HepG2 (cell line): ENCODE measurements around the gene KLHL30. TPM values are rescaled to one million over a fixed set of nuclear protein-coding genes. Genes with fewer than 3 reads are reported as not detected.

Source experiments
- BCL6 ChIP-seq: IDR thresholded peaks from 2 replicates; pipeline ENCODE4 v1.6.1; 2016; ENCODE audit warnings: missing genetic modification reagents, missing compliant biosample characterization
- CHCHD3 ChIP-seq: sonication (generic); formaldehyde crosslinking; IDR thresholded peaks from 2 replicates; pipeline ENCODE4 v1.8.0; 2022; ENCODE audit warnings: mild to moderate bottlenecking, missing genetic modification reagents, moderate library complexity
- MXD4 ChIP-seq: IDR thresholded peaks from 2 replicates; pipeline ENCODE4 v1.6.1; 2016; ENCODE audit warnings: mild to moderate bottlenecking, missing biosample characterization, missing genetic modification reagents
- NFKB2 ChIP-seq: sonication (generic); formaldehyde crosslinking; IDR thresholded peaks from 2 replicates; pipeline ENCODE4 v1.4.0; 2020; ENCODE audit warnings: missing genetic modification reagents, borderline replicate concordance
- PLRG1 ChIP-seq: fragments of 450-650 bp; conservative IDR thresholded peaks from 2 replicates; pipeline ENCODE4 v1.6.1; 2016
- SP4 ChIP-seq: sonication (generic); formaldehyde crosslinking; IDR thresholded peaks from 2 replicates; pipeline ENCODE4 v1.8.1; 2023; ENCODE audit warnings: mild to moderate bottlenecking, missing genetic modification reagents
- SPEN ChIP-seq: sonication (generic); formaldehyde crosslinking; IDR thresholded peaks from 2 replicates; pipeline ENCODE4 v1.5.1; 2020; ENCODE audit warnings: low read depth, mild to moderate bottlenecking, missing genetic modification reagents
- ZEB1 ChIP-seq: IDR thresholded peaks from 2 replicates; pipeline ENCODE4 v1.6.1; 2012; ENCODE audit warnings: mild to moderate bottlenecking, low read depth, inconsistent platforms; ENCODE audit not compliant: insufficient replicate concordance
- ZFP90 ChIP-seq: sonication (generic); formaldehyde crosslinking; IDR thresholded peaks from 2 replicates; pipeline ENCODE4 v1.8.0; 2022; ENCODE audit warnings: missing genetic modification reagents, mild to moderate bottlenecking, inconsistent platforms, borderline replicate concordance
- ZNF101 ChIP-seq: sonication (generic); formaldehyde crosslinking; IDR thresholded peaks from 2 replicates; pipeline ENCODE4 v1.4.0; 2020; ENCODE audit warnings: mild to moderate bottlenecking, low read depth, missing genetic modification reagents, borderline replicate concordance
- ZNF264 ChIP-seq: sonication (generic); formaldehyde crosslinking; IDR thresholded peaks from 2 replicates; pipeline ENCODE4 v1.4.0; 2020; ENCODE audit warnings: missing genetic modification reagents
- ZNF549 ChIP-seq: sonication (generic); formaldehyde crosslinking; IDR thresholded peaks from 2 replicates; pipeline ENCODE4 v1.5.0; 2020; ENCODE audit warnings: missing genetic modification reagents
- ZNF615 ChIP-seq: sonication (generic); formaldehyde crosslinking; IDR thresholded peaks from 2 replicates; pipeline ENCODE4 v1.5.0; 2020; ENCODE audit warnings: mild to moderate bottlenecking, missing genetic modification reagents, borderline replicate concordance
- ZNF703 ChIP-seq: sonication (generic); formaldehyde crosslinking; IDR thresholded peaks from 2 replicates; pipeline ENCODE4 v1.5.1; 2020; ENCODE audit warnings: missing genetic modification reagents, mild to moderate bottlenecking, moderate library complexity, borderline replicate concordance
- ZNF724P ChIP-seq: sonication (generic); formaldehyde crosslinking; IDR thresholded peaks from 2 replicates; pipeline ENCODE4 v1.8.0; 2022; ENCODE audit warnings: missing genetic modification reagents, borderline replicate concordance
- polyA plus RNA-seq, 8 experiments: library from polyadenylated mRNA; depleted of rRNA in 3 of 8; stranded (reverse) in 7 of 8; unstranded in 1 of 8; fragments of >200 nt; fragmentation: Illumina TruSeq in 4 of 8; extraction: Trizol in 4 of 8; gene quantifications; 2 replicates each; pipeline versions ENCODE4 v1.2.1 to v1.2.3, GENCODE V29; 2011 to 2016; ENCODE audit warnings: low read depth in 4 of 8, missing spikeins in 1 of 8, mixed read lengths in 1 of 8; ENCODE audit not compliant: insufficient read depth in 1 of 8
- total RNA-seq, 5 experiments: library from RNA; depleted of rRNA; stranded (reverse); fragments of >200 nt; fragmentation: Illumina TruSeq; extraction: Trizol; gene quantifications; 2 replicates each; pipeline ENCODE4 v1.2.3, GENCODE V29; 2016; ENCODE audit warnings: low read depth in 1 of 5
- TF ChIP-seq, protein P1 (sequence below): sonication (generic); formaldehyde crosslinking; IDR thresholded peaks from 2 replicates; pipeline ENCODE4 v1.4.0; 2020; ENCODE audit warnings: missing genetic modification reagents
- TF ChIP-seq, protein P2 (sequence below): sonication (generic); formaldehyde crosslinking; IDR thresholded peaks from 2 replicates; pipeline ENCODE4 v1.4.0; 2020; ENCODE audit warnings: missing genetic modification reagents
- TF ChIP-seq, protein P3 (sequence below): sonication (generic); formaldehyde crosslinking; IDR thresholded peaks from 2 replicates; pipeline ENCODE4 v1.4.0; 2020; ENCODE audit warnings: missing genetic modification reagents; ENCODE audit errors: not compliant biosample characterization
- TF ChIP-seq, protein P4 (sequence below), 2 experiments: sonication (generic) in 1 of 2; formaldehyde crosslinking in 1 of 2; IDR thresholded peaks; 2 replicates each; pipeline versions ENCODE4 v1.6.1 to v1.9.0; 2014 to 2022; ENCODE audit warnings: antibody characterized with exemption in 1 of 2, borderline replicate concordance in 1 of 2, inconsistent platforms in 1 of 2, low read depth in 1 of 2, missing genetic modification reagents in 1 of 2

Gene KLHL30
- total and polyA plus RNA-seq, 2 of the 13 experiments (the other 11 are each of a cell fraction or from before 2014, with no cell fraction given) = 0.05 TPM; not detected in 1

DNA sequence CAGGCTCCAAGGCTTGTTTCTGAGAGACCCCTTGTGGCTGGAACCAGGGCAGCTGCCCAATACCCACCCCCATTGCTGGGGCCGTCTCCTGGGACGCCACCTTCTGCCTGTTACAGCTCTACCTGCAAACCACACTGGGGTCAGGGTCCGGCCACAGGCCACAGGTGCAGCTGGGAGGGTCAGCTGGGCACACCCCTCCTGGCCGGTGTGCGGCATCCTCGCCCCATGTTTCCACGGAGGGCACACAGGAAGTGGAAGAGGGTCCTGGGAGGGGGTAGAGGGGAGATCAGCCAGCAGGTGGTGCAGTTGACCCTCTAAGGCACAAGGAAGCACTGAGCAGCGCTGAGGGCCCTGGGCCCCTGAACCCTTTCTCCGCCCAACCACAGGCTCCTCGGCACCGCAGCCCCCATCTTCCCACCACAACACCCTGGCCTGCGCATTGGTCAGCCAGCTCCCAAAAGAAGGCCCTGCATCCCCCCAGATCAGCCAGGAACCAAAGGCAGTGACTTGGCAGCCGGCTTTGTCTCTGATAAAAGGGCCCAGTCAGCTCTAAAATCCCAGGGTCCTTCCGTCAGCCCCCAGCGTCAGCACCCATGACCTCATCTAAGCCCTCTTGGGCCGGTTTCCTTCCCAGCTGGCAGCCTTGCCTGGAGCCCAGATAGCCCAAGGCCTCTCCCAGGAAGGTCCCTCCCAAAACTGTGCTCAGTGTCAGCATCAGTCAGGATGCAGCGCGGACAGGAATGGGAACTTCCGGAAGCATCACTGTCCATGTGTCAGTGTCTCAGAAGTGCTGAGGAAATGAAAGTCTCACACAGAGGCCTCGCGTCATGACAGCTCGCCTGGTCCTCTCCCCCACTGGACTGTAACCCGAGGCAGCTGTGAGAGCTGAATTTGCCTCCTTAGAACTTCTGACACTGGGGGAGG, 22.0 kb downstream of the KLHL30 start (continued):
- TF ChIP-seq ZFP90 (CRISPR knock-in tag) = 0 out of 2 replicates have a peak, but pooled peaks have one; percentile 59
- no peak for TF ChIP-seq SPEN (CRISPR knock-in tag)
- TF ChIP-seq ZNF724P (CRISPR knock-in tag) = peak; percentile 78; the same call in 1 of the 2 replicates
- TF ChIP-seq ZNF615 = no peak
- TF ChIP-seq, protein P1, sequence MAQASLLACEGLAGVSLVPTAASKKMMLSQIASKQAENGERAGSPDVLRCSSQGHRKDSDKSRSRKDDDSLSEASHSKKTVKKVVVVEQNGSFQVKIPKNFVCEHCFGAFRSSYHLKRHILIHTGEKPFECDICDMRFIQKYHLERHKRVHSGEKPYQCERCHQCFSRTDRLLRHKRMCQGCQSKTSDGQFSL (CRISPR knock-in tag) = peak; percentile 37; the same call in 1 of the 2 replicates
- TF ChIP-seq ZNF101 = no peak
- no peak for TF ChIP-seq ZNF264 (CRISPR knock-in tag)
- TF ChIP-seq PLRG1 = no peak
- peak; percentile 56 for TF ChIP-seq ZEB1
- peak; percentile 77; the same call in 1 of the 2 replicates for TF ChIP-seq CHCHD3 (CRISPR knock-in tag)
- TF ChIP-seq SP4 (CRISPR knock-in tag) = no peak
- no peak for TF ChIP-seq BCL6 (CRISPR knock-in tag)
- TF ChIP-seq, protein P2, sequence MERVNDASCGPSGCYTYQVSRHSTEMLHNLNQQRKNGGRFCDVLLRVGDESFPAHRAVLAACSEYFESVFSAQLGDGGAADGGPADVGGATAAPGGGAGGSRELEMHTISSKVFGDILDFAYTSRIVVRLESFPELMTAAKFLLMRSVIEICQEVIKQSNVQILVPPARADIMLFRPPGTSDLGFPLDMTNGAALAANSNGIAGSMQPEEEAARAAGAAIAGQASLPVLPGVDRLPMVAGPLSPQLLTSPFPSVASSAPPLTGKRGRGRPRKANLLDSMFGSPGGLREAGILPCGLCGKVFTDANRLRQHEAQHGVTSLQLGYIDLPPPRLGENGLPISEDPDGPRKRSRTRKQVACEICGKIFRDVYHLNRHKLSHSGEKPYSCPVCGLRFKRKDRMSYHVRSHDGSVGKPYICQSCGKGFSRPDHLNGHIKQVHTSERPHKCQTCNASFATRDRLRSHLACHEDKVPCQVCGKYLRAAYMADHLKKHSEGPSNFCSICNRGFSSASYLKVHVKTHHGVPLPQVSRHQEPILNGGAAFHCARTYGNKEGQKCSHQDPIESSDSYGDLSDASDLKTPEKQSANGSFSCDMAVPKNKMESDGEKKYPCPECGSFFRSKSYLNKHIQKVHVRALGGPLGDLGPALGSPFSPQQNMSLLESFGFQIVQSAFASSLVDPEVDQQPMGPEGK (CRISPR knock-in tag) = 0 out of 2 replicates have a peak, but pooled peaks have one; percentile 20
- no peak for TF ChIP-seq MXD4 (CRISPR knock-in tag)
- TF ChIP-seq, protein P3, sequence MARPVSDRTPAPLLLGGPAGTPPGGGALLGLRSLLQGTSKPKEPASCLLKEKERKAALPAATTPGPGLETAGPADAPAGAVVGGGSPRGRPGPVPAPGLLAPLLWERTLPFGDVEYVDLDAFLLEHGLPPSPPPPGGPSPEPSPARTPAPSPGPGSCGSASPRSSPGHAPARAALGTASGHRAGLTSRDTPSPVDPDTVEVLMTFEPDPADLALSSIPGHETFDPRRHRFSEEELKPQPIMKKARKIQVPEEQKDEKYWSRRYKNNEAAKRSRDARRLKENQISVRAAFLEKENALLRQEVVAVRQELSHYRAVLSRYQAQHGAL (CRISPR knock-in tag) = no peak
- TF ChIP-seq ZNF549 (CRISPR knock-in tag) = no peak
- peak; percentile 62; the same call in 1 of the 2 replicates for TF ChIP-seq NFKB2 (CRISPR knock-in tag)
- TF ChIP-seq ZNF703 (CRISPR knock-in tag) = no peak
- TF ChIP-seq, protein P4, sequence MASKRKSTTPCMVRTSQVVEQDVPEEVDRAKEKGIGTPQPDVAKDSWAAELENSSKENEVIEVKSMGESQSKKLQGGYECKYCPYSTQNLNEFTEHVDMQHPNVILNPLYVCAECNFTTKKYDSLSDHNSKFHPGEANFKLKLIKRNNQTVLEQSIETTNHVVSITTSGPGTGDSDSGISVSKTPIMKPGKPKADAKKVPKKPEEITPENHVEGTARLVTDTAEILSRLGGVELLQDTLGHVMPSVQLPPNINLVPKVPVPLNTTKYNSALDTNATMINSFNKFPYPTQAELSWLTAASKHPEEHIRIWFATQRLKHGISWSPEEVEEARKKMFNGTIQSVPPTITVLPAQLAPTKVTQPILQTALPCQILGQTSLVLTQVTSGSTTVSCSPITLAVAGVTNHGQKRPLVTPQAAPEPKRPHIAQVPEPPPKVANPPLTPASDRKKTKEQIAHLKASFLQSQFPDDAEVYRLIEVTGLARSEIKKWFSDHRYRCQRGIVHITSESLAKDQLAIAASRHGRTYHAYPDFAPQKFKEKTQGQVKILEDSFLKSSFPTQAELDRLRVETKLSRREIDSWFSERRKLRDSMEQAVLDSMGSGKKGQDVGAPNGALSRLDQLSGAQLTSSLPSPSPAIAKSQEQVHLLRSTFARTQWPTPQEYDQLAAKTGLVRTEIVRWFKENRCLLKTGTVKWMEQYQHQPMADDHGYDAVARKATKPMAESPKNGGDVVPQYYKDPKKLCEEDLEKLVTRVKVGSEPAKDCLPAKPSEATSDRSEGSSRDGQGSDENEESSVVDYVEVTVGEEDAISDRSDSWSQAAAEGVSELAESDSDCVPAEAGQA (IDR thresholded peaks at IDR 0.05; ENCODE audit: low read depth) = no peak
- TF ChIP-seq, protein P4 (CRISPR knock-in tag; IDR thresholded peaks at IDR 0.05; ENCODE audit: borderline replicate concordance) = no peak
